ENCODE measurements around the gene PTPRB.

GRCh38 chr12:70556179-70556869 is 80.9 kb downstream of the PTPRB start:
- TF ChIP-seq ZNF704 (tag by site-specific recombination; IDR thresholded peaks at IDR 0.05): no peak
- TF ChIP-seq ZNF175 (tag by site-specific recombination; IDR thresholded peaks at IDR 0.05): no peak
- TF ChIP-seq, protein P1, sequence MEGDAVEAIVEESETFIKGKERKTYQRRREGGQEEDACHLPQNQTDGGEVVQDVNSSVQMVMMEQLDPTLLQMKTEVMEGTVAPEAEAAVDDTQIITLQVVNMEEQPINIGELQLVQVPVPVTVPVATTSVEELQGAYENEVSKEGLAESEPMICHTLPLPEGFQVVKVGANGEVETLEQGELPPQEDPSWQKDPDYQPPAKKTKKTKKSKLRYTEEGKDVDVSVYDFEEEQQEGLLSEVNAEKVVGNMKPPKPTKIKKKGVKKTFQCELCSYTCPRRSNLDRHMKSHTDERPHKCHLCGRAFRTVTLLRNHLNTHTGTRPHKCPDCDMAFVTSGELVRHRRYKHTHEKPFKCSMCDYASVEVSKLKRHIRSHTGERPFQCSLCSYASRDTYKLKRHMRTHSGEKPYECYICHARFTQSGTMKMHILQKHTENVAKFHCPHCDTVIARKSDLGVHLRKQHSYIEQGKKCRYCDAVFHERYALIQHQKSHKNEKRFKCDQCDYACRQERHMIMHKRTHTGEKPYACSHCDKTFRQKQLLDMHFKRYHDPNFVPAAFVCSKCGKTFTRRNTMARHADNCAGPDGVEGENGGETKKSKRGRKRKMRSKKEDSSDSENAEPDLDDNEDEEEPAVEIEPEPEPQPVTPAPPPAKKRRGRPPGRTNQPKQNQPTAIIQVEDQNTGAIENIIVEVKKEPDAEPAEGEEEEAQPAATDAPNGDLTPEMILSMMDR (tag by site-specific recombination; IDR thresholded peaks at IDR 0.05): no peak
- TF ChIP-seq ZFP3 (tag by site-specific recombination; IDR thresholded peaks at IDR 0.05; ENCODE audit: low read depth): no peak
- no peak for TF ChIP-seq ZNF133 (tag by site-specific recombination; IDR thresholded peaks at IDR 0.05)
- no peak for TF ChIP-seq ZNF24 (tag by site-specific recombination; IDR thresholded peaks at IDR 0.05)
- TF ChIP-seq, protein P2, sequence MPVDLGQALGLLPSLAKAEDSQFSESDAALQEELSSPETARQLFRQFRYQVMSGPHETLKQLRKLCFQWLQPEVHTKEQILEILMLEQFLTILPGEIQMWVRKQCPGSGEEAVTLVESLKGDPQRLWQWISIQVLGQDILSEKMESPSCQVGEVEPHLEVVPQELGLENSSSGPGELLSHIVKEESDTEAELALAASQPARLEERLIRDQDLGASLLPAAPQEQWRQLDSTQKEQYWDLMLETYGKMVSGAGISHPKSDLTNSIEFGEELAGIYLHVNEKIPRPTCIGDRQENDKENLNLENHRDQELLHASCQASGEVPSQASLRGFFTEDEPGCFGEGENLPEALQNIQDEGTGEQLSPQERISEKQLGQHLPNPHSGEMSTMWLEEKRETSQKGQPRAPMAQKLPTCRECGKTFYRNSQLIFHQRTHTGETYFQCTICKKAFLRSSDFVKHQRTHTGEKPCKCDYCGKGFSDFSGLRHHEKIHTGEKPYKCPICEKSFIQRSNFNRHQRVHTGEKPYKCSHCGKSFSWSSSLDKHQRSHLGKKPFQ (tag by site-specific recombination; IDR thresholded peaks at IDR 0.05): no peak
- no peak for TF ChIP-seq ZNF274 (IDR thresholded peaks at IDR 0.05; ENCODE audit: low read length)
- no peak for TF ChIP-seq ZNF274 (tag by site-specific recombination; IDR thresholded peaks at IDR 0.05; ENCODE audit: borderline replicate concordance)
- TF ChIP-seq ZNF169 (tag by site-specific recombination; IDR thresholded peaks at IDR 0.05): no peak
- TF ChIP-seq MYNN (tag by site-specific recombination; IDR thresholded peaks at IDR 0.05; ENCODE audit: borderline replicate concordance): no peak
- TF ChIP-seq PATZ1 (tag by site-specific recombination; IDR thresholded peaks at IDR 0.05): no peak
- TF ChIP-seq PRDM10 (tag by site-specific recombination; IDR thresholded peaks at IDR 0.05): no peak

All from HEK293 (cell line).